Fibroblast of lung (primary cell): ENCODE data around the gene DENND4A. TPM values are rescaled to one million over a fixed set of nuclear protein-coding genes. Genes with fewer than 3 reads are reported as not detected.

Experiments
- DNase-seq, 2 donors: peaks; one replicate each; pipeline versions ENCODE4 v3.0.0 to v3.0.0-alpha.2; 2010; ENCODE audit warnings: low read depth in 2 of 2
- H2AFZ ChIP-seq: 2 replicates; pipeline ENCODE4 v1.5.1; 2012; ENCODE audit warnings: low read length, control low read depth, inconsistent platforms
- H3K27ac ChIP-seq: 2 replicates; pipeline ENCODE4 v1.5.1; 2011; ENCODE audit warnings: low read length, control low read depth; ENCODE audit not compliant: insufficient read depth
- H3K27me3 ChIP-seq: 2 replicates; pipeline ENCODE4 v1.5.1; 2011; ENCODE audit warnings: mild to moderate bottlenecking, low read length; ENCODE audit not compliant: control insufficient read depth, insufficient read depth
- H3K36me3 ChIP-seq: 2 replicates; pipeline ENCODE4 v1.5.1; 2011; ENCODE audit warnings: low read length; ENCODE audit not compliant: control insufficient read depth, insufficient read depth
- H3K4me1 ChIP-seq: 2 replicates; pipeline ENCODE4 v1.5.1; 2011; ENCODE audit warnings: low read length; ENCODE audit not compliant: control insufficient read depth, insufficient read depth; ENCODE audit errors: extremely low read depth
- H3K4me2 ChIP-seq: 2 replicates; pipeline ENCODE4 v1.5.1; 2011; ENCODE audit warnings: low read length, control low read depth; ENCODE audit not compliant: insufficient read depth; ENCODE audit errors: extremely low read depth
- H3K4me3 ChIP-seq, 4 experiments: fragments of 200-600 bp in 1 of 4; sonication (generic) in 1 of 4; replicated peaks in 1 of 4; 2 replicates each; pipeline ENCODE4 v1.5.1; 2011 to 2016; ENCODE audit warnings: low read length in 4 of 4, low read depth in 3 of 4, mild to moderate bottlenecking in 3 of 4, control low read depth in 2 of 4, inconsistent platforms in 1 of 4, mixed read lengths in 1 of 4; ENCODE audit not compliant: insufficient read depth in 1 of 4; ENCODE audit errors: control extremely low read depth in 1 of 4
- H3K79me2 ChIP-seq: 2 replicates; pipeline ENCODE4 v1.5.1; 2012; ENCODE audit warnings: mild to moderate bottlenecking, low read length, inconsistent platforms; ENCODE audit not compliant: control insufficient read depth, insufficient read depth
- H3K9ac ChIP-seq: 2 replicates; pipeline ENCODE4 v1.5.1; 2011; ENCODE audit warnings: mild to moderate bottlenecking, low read length, control low read depth; ENCODE audit not compliant: insufficient read depth
- H3K9me3 ChIP-seq: 2 replicates; pipeline ENCODE4 v1.5.1; 2012; ENCODE audit warnings: low read depth, low read length; ENCODE audit not compliant: control insufficient read depth, insufficient read depth
- H4K20me1 ChIP-seq: 2 replicates; pipeline ENCODE4 v1.5.1; 2011; ENCODE audit warnings: low read length; ENCODE audit not compliant: control insufficient read depth, insufficient read depth; ENCODE audit errors: extremely low read depth
- EZH2 ChIP-seq: IDR thresholded peaks from 2 replicates; pipeline ENCODE4 v1.5.1; 2012; ENCODE audit warnings: low read length, control low read depth, mild to moderate bottlenecking; ENCODE audit errors: missing control alignments
- polyA plus RNA-seq, 2 donors: library from polyadenylated mRNA; depleted of rRNA in 1 of 2; stranded (reverse) in 1 of 2; unstranded in 1 of 2; fragments of >200 nt; gene quantifications; 2 replicates each; pipeline ENCODE4 v1.2.1, GENCODE V29; 2011 to 2012; ENCODE audit warnings: missing spikeins in 1 of 2
- total RNA-seq: library from RNA; depleted of rRNA; stranded (reverse); fragments of >200 nt; gene quantifications from 2 replicates; pipeline ENCODE4 v1.2.1, GENCODE V29; 2014
- TF ChIP-seq, protein P1 (sequence below), 2 donors: IDR thresholded peaks in 1 of 2; conservative IDR thresholded peaks in 1 of 2; 1 replicate in 1 of 2; 2 replicates in 1 of 2; pipeline ENCODE4 v1.5.1; 2011 to 2012; ENCODE audit warnings: low read length in 2 of 2, control low read depth in 1 of 2, inconsistent platforms in 1 of 2, low read depth in 1 of 2, mild to moderate bottlenecking in 1 of 2

The DENND4A gene
- total and polyA plus RNA-seq, 2 donors (not counting 1 experiment from before 2014, with no cell fraction given) = 16.7 to 30.6 TPM

DNA sequence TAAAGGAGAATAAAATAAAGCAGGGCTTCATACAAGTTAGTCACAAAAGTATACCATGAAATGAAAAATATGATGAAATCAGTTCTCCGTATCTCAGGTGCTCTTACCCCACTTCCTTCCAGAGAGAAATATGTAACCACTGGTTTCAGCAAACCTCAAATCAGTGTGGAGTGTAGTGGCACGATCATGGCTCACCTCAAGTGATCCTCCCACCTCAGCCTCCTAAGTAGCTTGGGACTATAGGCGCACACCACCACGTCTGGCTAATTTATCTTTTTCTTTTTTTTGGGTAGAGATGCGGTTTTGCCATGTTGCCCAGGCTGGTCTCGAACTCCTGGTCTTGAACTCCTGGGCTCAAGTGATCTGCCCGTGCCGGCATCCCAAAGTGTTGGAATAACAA is 24.2 kb downstream of the DENND4A start:
- Histone ChIP-seq H3K27me3 (no peaks in the 10 kb centered on the region), H3K9ac (no peak overlapping the region), H2AFZ (no peak overlapping the region), H3K4me2 (no peak overlapping the region), H3K79me2 (no peaks in the 10 kb centered on the region), H3K36me3 (no peaks in the 10 kb centered on the region), H3K4me1 (no peaks in the 10 kb centered on the region), H4K20me1 (no peaks in the 10 kb centered on the region), H3K9me3 (no peaks in the 10 kb centered on the region), H3K27ac (no peak overlapping the region), H3K4me3 (no peak overlapping the region)
- TF ChIP-seq, protein P1, sequence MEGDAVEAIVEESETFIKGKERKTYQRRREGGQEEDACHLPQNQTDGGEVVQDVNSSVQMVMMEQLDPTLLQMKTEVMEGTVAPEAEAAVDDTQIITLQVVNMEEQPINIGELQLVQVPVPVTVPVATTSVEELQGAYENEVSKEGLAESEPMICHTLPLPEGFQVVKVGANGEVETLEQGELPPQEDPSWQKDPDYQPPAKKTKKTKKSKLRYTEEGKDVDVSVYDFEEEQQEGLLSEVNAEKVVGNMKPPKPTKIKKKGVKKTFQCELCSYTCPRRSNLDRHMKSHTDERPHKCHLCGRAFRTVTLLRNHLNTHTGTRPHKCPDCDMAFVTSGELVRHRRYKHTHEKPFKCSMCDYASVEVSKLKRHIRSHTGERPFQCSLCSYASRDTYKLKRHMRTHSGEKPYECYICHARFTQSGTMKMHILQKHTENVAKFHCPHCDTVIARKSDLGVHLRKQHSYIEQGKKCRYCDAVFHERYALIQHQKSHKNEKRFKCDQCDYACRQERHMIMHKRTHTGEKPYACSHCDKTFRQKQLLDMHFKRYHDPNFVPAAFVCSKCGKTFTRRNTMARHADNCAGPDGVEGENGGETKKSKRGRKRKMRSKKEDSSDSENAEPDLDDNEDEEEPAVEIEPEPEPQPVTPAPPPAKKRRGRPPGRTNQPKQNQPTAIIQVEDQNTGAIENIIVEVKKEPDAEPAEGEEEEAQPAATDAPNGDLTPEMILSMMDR (conservative IDR thresholded peaks at IDR 0.05 in 1 of 2, IDR thresholded peaks at IDR 0.05 in 1 of 2; ENCODE audit: low read depth in 1 of 2, low read length in 2 of 2) = no peak
- no peak for TF ChIP-seq EZH2
- DNase-seq = no peak

DNA sequence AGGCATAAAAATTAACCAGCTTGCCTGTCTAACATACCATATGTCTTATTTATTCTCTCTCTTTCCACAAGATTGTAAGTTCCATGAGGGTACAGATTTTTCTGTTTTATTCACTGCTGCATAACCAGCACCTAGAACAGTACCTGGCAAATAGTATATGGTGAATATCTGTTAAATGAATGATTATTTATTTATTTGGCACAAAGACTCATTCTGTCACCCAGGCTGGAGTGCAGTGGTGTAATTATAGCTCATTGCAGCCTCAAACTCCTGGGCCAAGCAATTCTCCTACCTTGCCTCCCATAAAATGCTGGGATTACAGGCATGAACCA is 24.9 kb downstream of the DENND4A start:
- Histone ChIP-seq H3K4me1 (no peaks in the 10 kb centered on the region), H3K4me2 (no peak overlapping the region), H3K9ac (no peak overlapping the region), H3K79me2 (no peaks in the 10 kb centered on the region), H3K4me3 (no peak overlapping the region), H4K20me1 (no peaks in the 10 kb centered on the region), H3K27ac (no peak overlapping the region), H3K27me3 (no peaks in the 10 kb centered on the region), H2AFZ (no peak overlapping the region), H3K9me3 (no peaks in the 10 kb centered on the region), H3K36me3 (no peaks in the 10 kb centered on the region)
- no peak for DNase-seq
- TF ChIP-seq, protein P1 (conservative IDR thresholded peaks at IDR 0.05 in 1 of 2, IDR thresholded peaks at IDR 0.05 in 1 of 2; ENCODE audit: low read depth in 1 of 2, low read length in 2 of 2) = no peak
- TF ChIP-seq EZH2 = no peak

DNA sequence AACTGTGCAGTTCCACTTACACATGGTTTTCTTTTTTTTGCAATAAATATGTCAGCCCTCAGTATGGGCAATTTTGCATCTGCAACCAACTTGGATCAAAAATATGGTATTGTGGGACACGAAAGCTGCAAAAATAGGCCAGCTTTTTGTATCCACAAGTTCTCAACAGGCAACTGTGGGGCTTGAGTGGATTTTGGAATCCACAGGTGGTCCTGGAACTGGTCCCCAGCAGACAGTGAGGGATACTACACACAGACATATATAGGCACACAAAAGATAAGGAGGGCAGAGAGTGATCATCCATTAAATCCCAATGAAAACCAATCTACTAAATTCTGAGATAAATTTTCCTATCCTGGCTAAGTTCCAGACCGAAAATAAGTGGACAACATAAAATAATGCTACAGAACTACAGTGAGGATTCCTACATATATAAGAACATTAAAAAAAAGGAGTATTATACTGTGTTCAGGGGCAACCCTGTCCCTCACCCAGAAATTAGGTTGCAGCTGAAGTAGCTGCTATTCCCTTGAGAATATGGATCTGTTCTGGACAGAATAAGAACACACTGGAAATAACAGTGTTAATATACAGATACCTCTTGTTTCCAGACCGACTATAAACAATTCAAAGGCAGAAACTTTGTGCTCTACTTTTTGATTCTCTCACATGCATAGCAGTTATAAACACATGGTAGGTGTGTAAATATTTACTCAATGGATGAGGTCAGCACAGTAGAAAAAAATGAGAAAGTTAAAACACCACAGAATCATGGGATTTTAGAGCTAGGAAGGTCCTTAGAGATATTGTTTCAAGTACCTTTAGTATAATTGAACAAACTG is 25.4 kb downstream of the DENND4A start:
- TF ChIP-seq, protein P1 (conservative IDR thresholded peaks at IDR 0.05 in 1 of 2, IDR thresholded peaks at IDR 0.05 in 1 of 2; ENCODE audit: low read depth in 1 of 2, low read length in 2 of 2) = no peak
- Histone ChIP-seq H2AFZ (no peak overlapping the region), H3K9me3 (no peaks in the 10 kb centered on the region), H3K36me3 (no peaks in the 10 kb centered on the region), H4K20me1 (no peaks in the 10 kb centered on the region), H3K27ac (no peak overlapping the region), H3K4me3 (no peak overlapping the region), H3K4me2 (no peak overlapping the region), H3K4me1 (no peaks in the 10 kb centered on the region), H3K27me3 (no peaks in the 10 kb centered on the region), H3K79me2 (no peaks in the 10 kb centered on the region), H3K9ac (no peak overlapping the region)
- peak in 1 of 2 donors; percentile 63 for DNase-seq
